8988T (cell line): ENCODE measurements around the gene NOTCH1.

ENCODE experiments used
- DNase-seq: peaks from one replicate; pipeline ENCODE4 v3.0.0; 2011

NOTCH1 gene

GRCh38 chr9:136544548-136544963, 1.3 kb downstream of the NOTCH1 start:
- peak; percentile 85 for DNase-seq

GRCh38 chr9:136543830-136544547, 1.9 kb downstream of the NOTCH1 start:
- DNase-seq: no peak

GRCh38 chr9:136543280-136543679, 2.6 kb downstream of the NOTCH1 start:
- no peak for DNase-seq

- DNase-seq: no peak
These were observed 3.4 kb downstream of the NOTCH1 start for GRCh38 chr9:136542241-136543040.

GRCh38 chr9:136541709-136542108, 4.1 kb downstream of the NOTCH1 start:
- no peak for DNase-seq

- DNase-seq: no peak
These were observed 4.7 kb downstream of the NOTCH1 start for GRCh38 chr9:136541179-136541578.

GRCh38 chr9:136539427-136540421, 6.1 kb downstream of the NOTCH1 start:
- DNase-seq: peak; percentile 94

- no peak for DNase-seq
These were observed 7.0 kb downstream of the NOTCH1 start for GRCh38 chr9:136538599-136539426.

GRCh38 chr9:136537896-136538598, 7.8 kb downstream of the NOTCH1 start:
- DNase-seq: no peak

- no peak for DNase-seq
These were observed 8.4 kb downstream of the NOTCH1 start for GRCh38 chr9:136537411-136537810.

GRCh38 chr9:136536721-136537241, 9.1 kb downstream of the NOTCH1 start:
- no peak for DNase-seq

- DNase-seq: no peak
These were observed 9.7 kb downstream of the NOTCH1 start for GRCh38 chr9:136536051-136536720.

- no peak for DNase-seq
These were observed 10.8 kb downstream of the NOTCH1 start for GRCh38 chr9:136535070-136535469.

- DNase-seq: no peak
These were observed 11.5 kb downstream of the NOTCH1 start for GRCh38 chr9:136534366-136534765.

- no peak for DNase-seq
These were observed 12.1 kb downstream of the NOTCH1 start for GRCh38 chr9:136533775-136534157.

- no peak for DNase-seq
These were observed 12.8 kb downstream of the NOTCH1 start for GRCh38 chr9:136532799-136533774.

- no peak for DNase-seq
These were observed 13.7 kb downstream of the NOTCH1 start for GRCh38 chr9:136531904-136532798.

- no peak for DNase-seq
These were observed 14.5 kb downstream of the NOTCH1 start for GRCh38 chr9:136531186-136531903.
